ENCODE measurements around the gene ANXA7. TPM values are rescaled to one million over a fixed set of nuclear protein-coding genes. Genes with fewer than 3 reads are reported as not detected.

ANXA7 gene
- total RNA-seq, 4 donors from 2014 or later: 51.9 to 70.1 (median 58.4) TPM

DNA sequence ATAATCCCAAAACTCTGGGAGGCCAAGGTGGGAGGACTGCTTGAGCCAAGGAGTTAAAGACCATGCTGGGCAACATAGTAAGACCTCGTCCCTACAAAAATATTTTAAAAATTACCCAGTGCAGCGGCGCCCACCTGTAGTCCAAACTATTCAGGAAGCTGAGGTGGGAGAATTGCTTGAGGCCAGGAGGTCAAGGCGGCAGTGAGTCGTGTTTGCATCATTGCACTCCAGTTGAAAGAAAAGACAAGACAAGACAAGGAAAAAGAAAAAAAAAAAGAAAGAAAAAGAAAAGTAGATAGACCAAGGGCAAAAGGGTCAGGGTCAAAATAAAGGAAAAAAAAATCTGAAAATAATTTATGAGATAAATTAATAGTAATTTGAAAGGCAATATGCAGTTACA lies 5.8 kb downstream of the ANXA7 start:
- Histone ChIP-seq H3K27ac (no peak overlapping the region), H3K27me3 (no peaks in the 10 kb centered on the region), H3K9me3 (no peaks in the 10 kb centered on the region), H3K4me1 (peaks cover 0 to 11% (median 3%) of the 10 kb centered on the region in 4 donors), H3K36me3 (peaks cover 0 to 5% (median 0%) of the 10 kb centered on the region in 3 donors), H3K4me3 (no peak overlapping the region)
- no peak for TF ChIP-seq POLR2A (IDR thresholded peaks at IDR 0.05)
- no peak for TF ChIP-seq CTCF (IDR thresholded peaks at IDR 0.05)
- no peak for DNase-seq

DNA sequence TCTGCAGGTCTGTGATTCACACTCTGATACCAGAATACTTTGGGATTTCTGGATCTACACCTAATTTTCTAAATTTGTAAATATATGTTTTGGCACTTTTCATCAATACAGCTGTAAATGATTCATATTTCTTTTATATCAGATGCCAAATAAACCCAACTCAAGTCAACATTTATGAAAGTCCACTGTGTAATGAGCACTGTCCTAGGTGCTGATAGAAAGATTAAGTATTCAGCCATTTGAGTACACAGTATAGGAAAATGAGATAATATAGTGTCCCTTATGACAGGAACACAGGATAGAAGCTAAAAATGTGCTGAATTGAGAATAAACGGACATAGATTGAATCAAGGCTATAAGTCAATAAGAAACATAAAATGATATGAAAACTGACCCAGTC lies 6.4 kb downstream of the ANXA7 start:
- peaks cover 0 to 6% (median 1%) of the 10 kb centered on the region in 4 donors for H3K4me1 ChIP-seq
- TF ChIP-seq CTCF (IDR thresholded peaks at IDR 0.05): no peak
- no peak for TF ChIP-seq POLR2A (IDR thresholded peaks at IDR 0.05)
- H3K27ac ChIP-seq: no peak overlapping the region
- peaks cover 0 to 5% (median 0%) of the 10 kb centered on the region in 3 donors for H3K36me3 ChIP-seq
- no peak overlapping the region for H3K4me3 ChIP-seq
- no peak for DNase-seq
- no peaks in the 10 kb centered on the region for H3K27me3 ChIP-seq
- no peaks in the 10 kb centered on the region for H3K9me3 ChIP-seq

- Histone ChIP-seq H3K27ac (no peak overlapping the region), H3K27me3 (no peaks in the 10 kb centered on the region), H3K9me3 (no peaks in the 10 kb centered on the region), H3K36me3 (peaks cover 0 to 5% (median 0%) of the 10 kb centered on the region in 3 donors), H3K4me1 (no peaks in the 10 kb centered on the region), H3K4me3 (no peak overlapping the region)
- TF ChIP-seq CTCF (IDR thresholded peaks at IDR 0.05) (no peak), POLR2A (IDR thresholded peaks at IDR 0.05) (no peak)
- DNase-seq: no peak
Observed at GRCh38 chr10:73406846-73407245, 7.0 kb downstream of the ANXA7 start.

DNA sequence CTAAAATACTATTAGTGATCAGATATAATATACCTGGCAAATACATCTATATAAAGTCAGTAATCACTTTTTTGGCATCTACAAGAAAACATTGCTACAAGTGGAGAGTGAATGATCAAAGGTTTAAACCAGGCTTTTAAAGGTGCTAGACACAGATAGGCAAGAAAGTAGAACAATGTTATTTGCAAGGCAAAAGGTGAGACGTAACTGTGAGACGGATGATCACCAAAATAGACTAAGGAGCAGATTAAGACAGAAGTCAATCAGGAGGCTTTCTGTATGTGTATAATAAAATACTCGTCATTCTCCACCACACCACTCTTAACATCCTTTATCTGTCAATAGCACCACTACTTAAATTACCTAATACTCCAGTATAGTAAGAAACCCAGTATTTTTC lies 8.3 kb downstream of the ANXA7 start:
- H3K9me3 ChIP-seq: no peaks in the 10 kb centered on the region
- no peaks in the 10 kb centered on the region for H3K27me3 ChIP-seq
- H3K27ac ChIP-seq: no peak overlapping the region
- H3K4me3 ChIP-seq: no peak overlapping the region
- no peaks in the 10 kb centered on the region for H3K4me1 ChIP-seq
- peaks cover 0 to 5% (median 0%) of the 10 kb centered on the region in 3 donors for H3K36me3 ChIP-seq
- DNase-seq: no peak
- TF ChIP-seq CTCF (IDR thresholded peaks at IDR 0.05) (no peak), POLR2A (IDR thresholded peaks at IDR 0.05) (no peak)

DNA sequence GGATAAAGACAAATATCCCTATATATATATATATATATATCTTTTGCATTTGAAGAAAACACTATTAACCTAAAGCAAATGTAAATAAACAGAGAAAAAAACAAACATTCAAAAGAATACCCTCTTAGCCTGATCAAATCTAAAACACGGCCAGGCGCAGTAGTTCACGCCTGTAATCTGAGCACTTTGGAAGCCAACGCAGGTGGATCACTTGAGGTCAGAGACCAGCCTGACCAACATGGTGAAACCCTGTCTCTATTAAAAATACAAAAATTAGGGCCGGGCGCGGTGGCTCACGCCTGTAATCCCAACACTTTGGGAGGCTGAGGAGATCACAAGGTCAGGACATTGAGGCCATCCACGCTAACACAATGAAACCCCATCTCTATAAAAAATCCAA lies 9.2 kb downstream of the ANXA7 start:
- no peak for DNase-seq
- TF ChIP-seq POLR2A (IDR thresholded peaks at IDR 0.05) (no peak), CTCF (IDR thresholded peaks at IDR 0.05) (no peak)
- H3K27me3 ChIP-seq: no peaks in the 10 kb centered on the region
- no peaks in the 10 kb centered on the region for H3K4me1 ChIP-seq
- no peaks in the 10 kb centered on the region for H3K9me3 ChIP-seq
- no peak overlapping the region for H3K4me3 ChIP-seq
- no peak overlapping the region for H3K27ac ChIP-seq
- peaks cover 0 to 7% (median 0%) of the 10 kb centered on the region in 3 donors for H3K36me3 ChIP-seq

GRCh38 chr10:73401636-73402035 lies 12.2 kb downstream of the ANXA7 start:
- Histone ChIP-seq H3K36me3 (peaks cover 0 to 22% (median 0%) of the 10 kb centered on the region in 3 donors), H3K27ac (no peak overlapping the region), H3K27me3 (no peaks in the 10 kb centered on the region), H3K9me3 (no peaks in the 10 kb centered on the region), H3K4me3 (no peak overlapping the region), H3K4me1 (no peaks in the 10 kb centered on the region)
- TF ChIP-seq POLR2A (IDR thresholded peaks at IDR 0.05) (no peak), CTCF (IDR thresholded peaks at IDR 0.05) (no peak)
- DNase-seq: no peak
